Neutrophil (primary cell): ENCODE measurements around the gene ETS1.

Experiments used
- H3K27ac ChIP-seq: fragments of 200-600 bp; sonication (generic); 2 replicates; pipeline ENCODE4 v1.5.1; 2016; ENCODE audit warnings: mild to moderate bottlenecking, moderate library complexity
- H3K27me3 ChIP-seq: fragments of 200-600 bp; sonication (generic); 2 replicates; pipeline ENCODE4 v1.6.0; 2016; ENCODE audit warnings: mild to moderate bottlenecking
- H3K36me3 ChIP-seq: fragments of 200-600 bp; sonication (generic); 2 replicates; pipeline ENCODE4 v1.5.1; 2017
- H3K4me1 ChIP-seq, 2 experiments: fragments of 200-600 bp in 1 of 2; sonication (generic) in 1 of 2; 1 replicate in 1 of 2; 2 replicates in 1 of 2; pipeline versions ENCODE4 v1.5.1 to v1.6.1; 2013 to 2016; ENCODE audit warnings: low read depth in 1 of 2, low read length in 1 of 2, mild to moderate bottlenecking in 1 of 2, moderate library complexity in 1 of 2; ENCODE audit not compliant: control insufficient read depth in 1 of 2, insufficient read depth in 1 of 2
- H3K4me3 ChIP-seq, 2 experiments: fragments of 200-600 bp in 1 of 2; sonication (generic) in 1 of 2; 1 replicate in 1 of 2; 2 replicates in 1 of 2; pipeline ENCODE4 v1.5.1; 2013 to 2016; ENCODE audit warnings: low read depth in 1 of 2, low read length in 1 of 2, mild to moderate bottlenecking in 1 of 2, moderate library complexity in 1 of 2
- H3K9me3 ChIP-seq: fragments of 200-600 bp; sonication (generic); 2 replicates; pipeline ENCODE4 v1.5.1; 2016
- TF ChIP-seq, protein P1 (sequence below): fragments of 200-600 bp; sonication (generic); IDR thresholded peaks from 2 replicates; pipeline ENCODE4 v1.5.1; 2016; ENCODE audit warnings: antibody characterized with exemption

ETS1 gene

GRCh38 chr11:128549256-128549944 is 38.0 kb downstream of the ETS1 start:
- Histone ChIP-seq H3K27ac (peak overlapping the region; percentile 47), H3K27me3 (no peaks in the 10 kb centered on the region)

GRCh38 chr11:128548649-128549255 is 38.6 kb downstream of the ETS1 start:
- peaks cover 55 to 57% of the 10 kb centered on the region in 2 experiments for H3K4me1 ChIP-seq
- no peaks in the 10 kb centered on the region for H3K9me3 ChIP-seq
- TF ChIP-seq, protein P1, sequence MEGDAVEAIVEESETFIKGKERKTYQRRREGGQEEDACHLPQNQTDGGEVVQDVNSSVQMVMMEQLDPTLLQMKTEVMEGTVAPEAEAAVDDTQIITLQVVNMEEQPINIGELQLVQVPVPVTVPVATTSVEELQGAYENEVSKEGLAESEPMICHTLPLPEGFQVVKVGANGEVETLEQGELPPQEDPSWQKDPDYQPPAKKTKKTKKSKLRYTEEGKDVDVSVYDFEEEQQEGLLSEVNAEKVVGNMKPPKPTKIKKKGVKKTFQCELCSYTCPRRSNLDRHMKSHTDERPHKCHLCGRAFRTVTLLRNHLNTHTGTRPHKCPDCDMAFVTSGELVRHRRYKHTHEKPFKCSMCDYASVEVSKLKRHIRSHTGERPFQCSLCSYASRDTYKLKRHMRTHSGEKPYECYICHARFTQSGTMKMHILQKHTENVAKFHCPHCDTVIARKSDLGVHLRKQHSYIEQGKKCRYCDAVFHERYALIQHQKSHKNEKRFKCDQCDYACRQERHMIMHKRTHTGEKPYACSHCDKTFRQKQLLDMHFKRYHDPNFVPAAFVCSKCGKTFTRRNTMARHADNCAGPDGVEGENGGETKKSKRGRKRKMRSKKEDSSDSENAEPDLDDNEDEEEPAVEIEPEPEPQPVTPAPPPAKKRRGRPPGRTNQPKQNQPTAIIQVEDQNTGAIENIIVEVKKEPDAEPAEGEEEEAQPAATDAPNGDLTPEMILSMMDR: no peak
- H3K36me3 ChIP-seq: no peaks in the 10 kb centered on the region
- H3K4me3 ChIP-seq: peak overlapping the region; percentile 69 to 71
- peak overlapping the region; percentile 47 for H3K27ac ChIP-seq
- H3K27me3 ChIP-seq: no peaks in the 10 kb centered on the region

More at GRCh38 chr11:128549256-128549944, 38.0 kb downstream of the ETS1 start:
- TF ChIP-seq, protein P1: no peak
- H3K4me3 ChIP-seq: peak overlapping the region; percentile 69 to 71
- H3K36me3 ChIP-seq: no peaks in the 10 kb centered on the region
- no peaks in the 10 kb centered on the region for H3K9me3 ChIP-seq
- peaks cover 61% of the 10 kb centered on the region in 2 experiments for H3K4me1 ChIP-seq

- Histone ChIP-seq H3K4me3 (peak overlapping the region; percentile 69 to 71), H3K4me1 (peaks cover 48 to 50% of the 10 kb centered on the region in 2 experiments), H3K9me3 (no peaks in the 10 kb centered on the region), H3K27me3 (no peaks in the 10 kb centered on the region), H3K27ac (peak overlapping the region; percentile 47), H3K36me3 (no peaks in the 10 kb centered on the region)
- TF ChIP-seq, protein P1: no peak
These were observed 39.3 kb downstream of the ETS1 start for GRCh38 chr11:128547946-128548648.

DNA sequence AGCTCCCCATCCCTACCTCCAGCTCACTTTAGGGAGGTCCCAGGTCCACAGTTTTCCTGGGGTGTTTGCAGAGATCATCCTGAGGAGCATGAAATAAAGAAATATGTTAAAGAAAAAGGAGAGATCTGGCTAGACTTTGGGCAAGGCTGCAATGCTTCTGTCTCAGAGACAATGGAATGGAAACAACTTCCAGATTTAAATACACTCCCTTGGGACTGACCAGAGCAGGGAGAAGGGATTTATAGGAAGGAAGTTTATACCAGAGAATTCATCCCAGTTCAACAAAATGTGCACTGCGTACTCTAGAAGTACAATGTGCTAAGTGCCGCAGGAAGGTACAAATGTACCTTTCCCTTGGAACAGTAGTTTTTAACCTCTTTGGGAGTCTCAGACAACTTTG is 40.4 kb downstream of the ETS1 start:
- H3K27ac ChIP-seq: no peak overlapping the region
- no peaks in the 10 kb centered on the region for H3K36me3 ChIP-seq
- peaks cover 36 to 38% of the 10 kb centered on the region in 2 experiments for H3K4me1 ChIP-seq
- no peaks in the 10 kb centered on the region for H3K9me3 ChIP-seq
- no peak overlapping the region for H3K4me3 ChIP-seq
- TF ChIP-seq, protein P1: no peak
- H3K27me3 ChIP-seq: no peaks in the 10 kb centered on the region

DNA sequence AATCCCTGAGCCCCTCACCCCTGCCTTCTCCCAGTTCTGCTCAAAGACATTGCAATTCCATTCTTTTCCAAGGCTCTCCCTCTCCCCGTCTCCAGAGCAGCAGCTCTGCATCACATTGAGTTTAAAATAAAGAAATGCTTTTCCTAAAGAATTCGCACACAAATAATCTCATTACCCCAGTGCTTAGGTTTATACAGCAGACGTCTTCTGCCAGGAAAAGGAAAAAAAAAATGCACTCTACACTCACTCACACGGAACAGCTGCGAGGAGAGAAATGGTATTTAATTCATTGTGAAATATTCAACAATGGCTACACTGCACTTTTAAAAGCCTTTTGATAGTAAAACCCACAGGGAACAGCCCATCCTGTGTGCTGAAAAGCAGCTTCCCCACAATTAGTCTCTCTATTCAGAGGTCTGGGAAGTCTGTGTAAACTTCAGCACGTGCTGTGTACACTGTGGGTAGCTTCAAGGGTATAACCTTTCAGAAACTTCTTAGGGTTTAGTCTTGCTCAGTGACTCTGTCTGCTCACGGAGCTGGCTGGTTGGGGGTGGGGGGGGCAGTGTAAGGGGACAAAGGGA is 42.8 kb downstream of the ETS1 start:
- Histone ChIP-seq H3K9me3 (no peaks in the 10 kb centered on the region), H3K4me3 (no peak overlapping the region), H3K27me3 (no peaks in the 10 kb centered on the region), H3K27ac (no peak overlapping the region), H3K36me3 (no peaks in the 10 kb centered on the region), H3K4me1 (peaks cover 14 to 15% of the 10 kb centered on the region in 2 experiments)
- TF ChIP-seq, protein P1: no peak
